HL-60/S4 (cell line): ENCODE data around the gene ODF2.
"Not testable (repeated sequence)": the region's sequence is repeated elsewhere in the genome, so short reads cannot be mapped to it uniquely, and the experiment has no call there.

Experiments
- in situ Hi-C: fragments of 300-500 bp; cut with MboI; formaldehyde crosslinking; loops from 2 replicates; pipeline ENCODE4 v1.14.3; 2022; ENCODE audit warnings: low sequenced_read_pairs

Gene ODF2

DNA sequence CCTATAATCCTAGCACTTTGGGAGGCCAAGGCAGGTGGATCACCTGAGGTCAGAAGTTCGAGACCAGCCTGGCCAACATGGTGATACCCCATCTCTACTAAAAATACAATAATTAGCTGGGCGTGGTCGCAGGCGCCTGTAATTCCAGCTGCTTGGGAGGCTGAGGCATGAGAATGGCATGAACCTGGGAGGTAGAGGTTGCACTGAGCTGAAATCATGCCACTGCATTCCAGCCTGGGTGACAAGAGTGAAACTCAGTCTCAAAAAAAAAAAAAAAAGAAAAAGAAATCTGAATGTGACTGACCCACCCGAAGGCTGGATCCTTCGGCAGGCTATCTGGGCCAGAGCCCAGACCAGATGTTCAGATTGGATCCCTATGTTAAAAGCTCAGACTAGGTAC is 32.5 kb upstream of the ODF2 start:
- in situ Hi-C loops: not testable (repeated sequence)

DNA sequence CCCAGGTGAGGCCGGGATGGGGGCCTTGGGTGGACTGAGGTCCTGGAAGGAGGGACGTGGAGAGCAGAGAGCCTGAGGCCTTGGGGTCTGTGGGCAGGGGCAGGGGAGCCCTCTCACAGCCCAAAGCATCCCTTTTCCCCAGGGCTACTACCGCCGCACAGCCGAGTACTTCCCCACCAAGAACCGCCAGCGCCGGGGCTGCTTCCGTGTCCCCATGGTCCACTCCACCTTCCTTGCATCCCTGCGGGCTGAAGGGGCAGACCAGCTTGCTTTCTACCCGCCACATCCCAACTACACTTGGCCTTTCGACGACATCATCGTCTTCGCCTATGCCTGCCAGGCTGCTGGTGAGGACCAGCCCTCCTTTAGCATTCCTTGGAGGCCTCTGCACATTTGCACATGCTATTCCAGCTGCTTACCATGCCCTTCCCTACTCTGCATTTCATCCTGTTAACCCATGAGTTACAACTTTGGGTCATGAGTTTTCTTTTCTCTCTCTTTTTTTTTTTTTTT is 31.5 kb upstream of the ODF2 start:
- in situ Hi-C loops: no loop called here

DNA sequence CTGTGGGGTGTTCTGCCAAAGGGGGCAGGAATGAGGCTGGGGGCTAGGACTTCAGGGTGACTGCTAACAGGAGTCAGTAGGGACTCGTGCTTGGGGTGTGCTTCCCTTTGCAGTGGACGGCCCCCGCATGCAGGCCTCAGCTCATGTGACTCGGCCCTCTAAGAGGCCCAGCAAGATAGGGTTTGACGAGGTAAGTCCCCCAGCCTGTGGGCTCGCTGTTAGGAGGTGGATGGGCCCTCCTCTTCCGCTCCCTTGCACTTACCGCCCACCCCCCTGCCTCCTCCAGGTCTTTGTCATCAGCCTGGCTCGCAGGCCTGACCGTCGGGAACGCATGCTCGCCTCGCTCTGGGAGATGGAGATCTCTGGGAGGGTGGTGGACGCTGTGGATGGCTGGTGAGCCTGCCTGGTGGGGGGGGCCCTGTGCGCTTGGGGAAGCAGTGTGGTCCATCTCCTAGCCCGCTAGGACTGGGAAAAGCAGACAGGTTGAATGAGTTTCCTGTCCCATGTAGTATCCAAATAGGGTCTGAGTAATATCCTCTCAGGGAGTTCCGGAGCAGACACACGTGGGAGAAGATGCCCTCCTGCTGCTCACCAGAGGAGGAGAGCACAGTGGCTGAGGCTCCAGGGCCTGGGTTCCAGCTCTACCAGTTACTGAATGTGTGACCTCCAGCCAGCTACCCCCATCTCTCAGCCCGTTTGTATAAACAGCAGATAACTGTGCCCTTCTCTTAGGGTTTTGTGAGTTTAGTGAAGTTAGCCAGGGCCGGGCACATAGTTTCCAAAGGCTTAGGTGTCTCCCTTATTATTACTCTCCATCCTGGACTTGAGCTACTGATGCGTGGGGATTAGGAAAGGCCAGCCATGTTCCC is 26.9 kb upstream of the ODF2 start:
- in situ Hi-C loops: no loop called here

DNA sequence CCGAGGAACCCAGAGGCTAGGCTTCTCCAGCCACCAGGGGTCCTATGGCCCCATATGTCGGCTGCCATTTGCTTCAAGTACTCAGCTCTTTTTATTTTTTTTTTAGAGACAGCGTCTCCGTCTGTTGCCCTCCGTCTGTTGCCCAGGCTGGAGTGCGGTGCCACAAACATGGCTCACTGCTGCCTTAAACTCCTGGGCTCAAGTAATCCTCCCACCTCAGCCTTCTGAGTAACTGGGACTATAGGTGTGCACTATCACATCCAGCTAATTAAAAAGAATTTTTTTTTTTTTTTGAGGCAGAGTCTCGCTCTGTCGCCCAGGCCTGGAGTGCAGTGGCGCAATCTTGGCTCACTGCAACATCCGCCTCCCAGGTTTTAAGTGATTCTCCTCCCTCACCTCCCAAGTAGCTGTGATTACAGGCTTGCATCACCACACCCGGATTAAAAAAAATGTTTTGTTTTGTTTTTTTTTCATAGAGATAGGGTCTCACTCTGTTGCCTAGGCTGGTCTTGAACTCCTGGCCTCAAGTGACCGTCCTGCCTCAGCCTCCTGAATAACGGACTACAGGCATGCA is 26.2 kb upstream of the ODF2 start:
- in situ Hi-C loops: no loop called here

DNA sequence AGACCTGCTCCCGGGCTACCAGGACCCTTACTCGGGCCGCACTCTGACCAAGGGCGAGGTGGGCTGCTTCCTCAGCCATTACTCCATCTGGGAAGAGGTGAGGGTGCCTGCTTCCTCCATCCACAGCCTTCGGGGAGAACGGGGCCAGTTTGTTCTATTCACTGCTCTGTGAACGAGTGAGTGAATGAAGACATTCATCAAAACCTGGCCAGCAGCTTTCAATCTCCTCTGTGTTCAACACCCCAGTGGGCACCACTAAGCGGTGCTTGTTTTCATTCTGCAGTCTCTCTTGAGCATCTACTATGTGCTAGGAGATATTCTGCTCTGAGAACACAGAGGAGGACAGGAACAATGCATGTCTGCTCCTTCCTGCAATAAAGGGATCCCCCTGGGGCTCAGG is 24.6 kb upstream of the ODF2 start:
- in situ Hi-C loops: no loop called here

DNA sequence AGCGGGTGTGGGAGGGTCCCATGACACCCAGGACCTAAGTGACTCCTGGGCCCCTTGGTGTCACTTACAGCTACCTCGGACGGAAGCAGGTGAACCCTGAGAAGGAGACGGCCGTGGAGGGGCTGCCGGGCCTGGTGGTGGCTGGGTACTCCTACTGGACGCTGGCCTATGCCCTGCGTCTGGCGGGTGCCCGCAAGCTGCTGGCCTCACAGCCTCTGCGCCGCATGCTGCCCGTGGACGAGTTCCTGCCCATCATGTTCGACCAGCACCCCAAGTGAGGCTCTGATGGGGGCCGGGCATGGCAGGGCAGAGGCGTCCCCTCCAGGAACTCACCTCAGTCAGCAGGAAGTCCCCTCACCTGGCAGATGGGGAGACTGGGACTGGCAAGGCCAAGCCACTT is 21.5 kb upstream of the ODF2 start:
- in situ Hi-C loops: no loop called here

DNA sequence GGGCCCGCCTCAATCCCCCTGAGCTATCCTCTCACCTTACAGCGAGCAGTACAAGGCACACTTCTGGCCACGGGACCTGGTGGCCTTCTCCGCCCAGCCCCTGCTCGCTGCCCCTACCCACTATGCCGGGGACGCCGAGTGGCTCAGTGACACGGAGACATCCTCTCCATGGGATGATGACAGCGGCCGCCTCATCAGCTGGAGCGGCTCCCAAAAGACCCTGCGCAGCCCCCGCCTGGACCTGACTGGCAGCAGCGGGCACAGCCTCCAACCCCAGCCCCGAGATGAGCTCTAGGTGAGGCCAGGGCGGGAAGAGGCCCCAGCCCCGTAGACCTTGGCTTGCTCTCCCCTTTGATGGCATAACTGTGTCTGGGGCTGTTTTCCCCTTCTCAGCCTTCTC is 20.2 kb upstream of the ODF2 start:
- in situ Hi-C loops: no loop called here

DNA sequence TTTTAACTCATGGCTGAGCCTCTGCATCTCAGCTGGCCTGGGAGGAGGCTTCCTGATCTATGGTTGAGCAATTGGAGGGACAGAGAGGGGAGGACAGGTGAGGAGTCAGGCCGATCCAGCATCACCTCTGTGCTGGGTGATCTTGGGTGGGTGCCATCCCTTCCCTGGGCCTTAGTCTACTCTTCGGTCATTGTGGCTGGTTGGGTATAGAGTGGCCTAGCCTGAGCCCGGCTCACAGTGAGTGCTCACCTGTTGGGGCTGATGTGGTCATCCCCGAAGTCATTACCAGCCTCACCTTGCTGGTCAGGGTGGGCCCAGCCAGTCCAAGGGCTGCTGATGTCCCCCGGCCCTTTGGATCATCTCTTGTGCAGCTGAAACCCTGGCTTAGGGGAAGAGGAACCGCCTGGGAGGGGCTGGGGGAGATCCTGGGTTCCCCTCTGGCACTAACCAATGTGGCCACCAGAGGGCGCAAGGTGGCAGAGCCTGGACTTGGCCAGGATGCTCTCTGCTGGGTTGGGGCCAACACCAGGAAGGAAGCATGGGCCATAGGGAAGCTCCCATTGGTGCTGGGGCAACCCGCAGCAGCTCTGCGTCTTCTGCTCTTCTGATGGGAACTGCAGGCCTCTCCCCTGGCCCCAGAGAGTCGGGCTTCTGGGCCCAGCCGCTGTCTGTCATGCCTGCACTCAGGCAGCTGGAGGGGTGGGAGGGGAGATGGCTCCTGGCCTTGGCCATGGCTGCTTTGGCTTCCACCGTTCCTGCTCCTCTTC is 17.3 kb upstream of the ODF2 start:
- in situ Hi-C loops: no loop called here

DNA sequence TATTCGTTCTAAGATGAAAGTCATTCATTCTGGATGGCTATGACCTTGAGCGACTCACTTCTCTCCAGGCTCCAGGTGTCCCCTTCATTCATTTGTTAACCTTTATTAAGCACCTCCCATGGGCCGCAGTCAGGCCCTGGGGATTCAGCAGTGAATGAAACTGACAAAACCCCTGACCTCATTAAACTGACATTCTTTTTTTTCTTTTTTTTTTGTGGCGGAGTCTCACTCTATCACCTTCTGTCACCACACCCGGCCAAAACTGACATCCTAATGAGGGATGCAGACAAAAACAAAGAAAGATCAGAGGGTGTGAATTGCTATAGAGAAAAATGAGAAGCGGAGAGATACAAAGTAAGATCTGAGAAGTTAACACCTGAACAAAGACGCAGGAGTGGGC is 16.5 kb upstream of the ODF2 start:
- in situ Hi-C loops: no loop called here

DNA sequence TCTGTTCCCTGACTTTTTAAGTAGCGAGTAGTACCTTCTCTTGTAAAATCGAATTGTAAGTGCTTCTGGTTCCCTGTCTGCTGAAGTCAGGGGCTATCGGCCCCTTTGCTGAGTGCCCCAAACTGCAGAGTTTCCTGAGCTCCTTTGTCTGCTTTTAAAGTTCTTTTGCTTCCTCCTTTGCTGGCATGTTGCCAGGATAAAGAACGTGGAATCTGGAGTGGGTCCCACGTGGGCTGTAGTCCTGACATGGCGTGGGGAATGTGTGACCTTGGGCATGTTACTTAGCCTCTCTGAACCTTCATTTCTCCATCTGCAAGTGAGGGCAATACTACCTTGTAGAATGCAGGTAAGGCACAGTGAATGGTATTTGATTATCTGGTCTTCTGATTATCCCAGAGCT is 13.7 kb upstream of the ODF2 start:
- in situ Hi-C loops: loop anchor here (10.0 kb wide), 1 partner anchor 57 kb away; no protein-coding TSS in a partner anchor

DNA sequence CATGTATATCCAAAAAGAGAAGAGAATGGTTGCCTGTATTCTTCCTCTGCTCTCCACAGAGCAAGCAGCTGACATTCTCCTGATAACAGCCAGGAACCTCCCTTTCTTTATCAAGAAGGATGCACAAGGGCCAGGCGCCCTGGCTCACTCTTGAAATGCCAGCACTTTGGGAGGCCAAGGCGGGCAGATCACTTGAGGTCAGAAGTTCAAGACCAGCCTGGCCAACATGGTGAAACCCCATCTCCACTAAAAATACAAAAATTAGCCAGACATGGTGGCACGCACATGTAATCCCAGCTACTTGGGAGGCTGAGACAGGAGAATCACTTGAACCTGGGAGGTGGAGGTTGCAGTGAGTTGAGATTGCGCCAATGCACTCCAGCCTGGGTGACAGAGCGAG is 9.3 kb upstream of the ODF2 start:
- in situ Hi-C loops: loop anchor here (10.0 kb wide), 1 partner anchor 62 kb away; no protein-coding TSS in a partner anchor

DNA sequence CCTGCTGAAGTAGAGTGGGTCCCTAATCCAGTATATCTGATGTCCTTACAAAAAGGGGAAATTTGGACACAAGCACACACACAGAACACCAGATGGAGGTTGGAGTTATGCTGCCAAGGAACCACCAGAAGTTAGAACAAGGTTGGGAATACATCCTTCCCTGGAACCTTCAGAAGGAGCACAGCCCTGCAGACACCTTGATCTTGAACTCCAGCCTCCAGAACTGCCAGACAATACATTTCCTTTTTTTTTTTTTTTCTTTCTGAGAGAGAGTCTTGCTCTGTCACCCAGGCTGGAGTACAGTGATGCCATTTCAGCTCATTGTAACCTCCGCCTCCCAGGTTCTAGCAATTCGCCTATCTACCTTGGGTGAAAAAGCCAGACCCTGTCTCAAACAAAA is 7.1 kb upstream of the ODF2 start:
- in situ Hi-C loops: loop anchor here (10.0 kb wide), 1 partner anchor 64 kb away; no protein-coding TSS in a partner anchor

DNA sequence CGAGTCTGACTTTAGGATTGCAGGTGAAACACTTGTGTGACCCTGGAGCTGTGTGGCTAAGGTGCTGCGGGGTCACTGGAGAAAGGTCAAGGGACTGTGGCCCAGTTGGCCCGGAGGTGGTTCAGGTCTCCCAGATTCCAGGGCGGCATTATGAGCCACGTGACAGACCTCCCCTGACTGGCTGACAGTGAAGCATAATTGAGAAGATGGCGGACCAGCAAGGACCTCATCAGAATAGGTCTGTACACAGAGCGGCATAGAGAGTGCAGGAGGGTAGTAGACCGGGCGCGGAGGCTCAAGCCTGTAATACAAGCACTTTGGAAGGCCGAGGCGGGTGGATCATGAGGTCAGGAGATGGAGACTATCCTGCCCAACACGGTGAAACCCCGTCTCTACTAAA is 815 bp upstream of the ODF2 start:
- in situ Hi-C loops: no loop called here

DNA sequence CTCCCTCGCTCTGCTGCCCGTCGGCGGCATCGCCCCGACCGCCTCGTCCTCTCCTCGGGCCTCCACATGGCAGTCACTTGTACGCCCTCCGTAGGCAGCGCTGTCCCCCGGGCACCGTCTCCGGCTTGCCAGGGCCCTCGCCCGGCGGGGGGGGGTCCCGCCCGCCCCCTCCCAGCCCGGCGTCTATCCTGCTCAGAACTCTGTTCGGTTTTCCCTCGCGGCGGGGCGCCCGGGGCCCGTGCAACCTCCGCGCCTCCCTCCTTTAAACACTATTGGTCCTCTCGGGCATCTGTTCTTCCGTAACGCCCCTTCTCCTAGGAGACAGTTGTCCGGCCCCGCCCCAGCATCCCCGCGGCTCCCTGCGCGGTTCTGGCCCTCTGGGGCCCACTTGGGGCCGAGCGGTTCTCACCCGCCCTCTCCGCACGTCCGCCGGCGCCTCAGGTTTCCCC is 831 bp downstream of the ODF2 start:
- in situ Hi-C loops: no loop called here

DNA sequence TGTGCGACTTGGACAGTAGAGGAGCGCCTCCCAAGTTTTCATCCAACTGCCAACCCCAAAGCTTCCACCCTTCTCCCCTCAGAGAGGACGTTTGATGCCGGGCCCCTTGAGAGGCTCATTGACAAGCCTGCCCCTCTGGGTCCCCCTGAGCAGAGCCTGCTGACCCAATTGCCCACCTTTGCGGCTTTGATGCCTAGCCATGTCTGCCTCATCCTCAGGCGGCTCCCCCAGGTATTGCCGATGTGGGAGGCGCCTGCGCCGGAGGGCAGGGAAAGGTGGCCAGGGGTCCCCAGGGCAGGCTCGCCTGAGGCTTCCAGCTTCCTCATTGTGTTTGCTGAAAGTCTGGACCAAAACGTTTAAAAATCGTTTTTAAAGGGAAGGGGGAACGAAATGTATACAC is 1.4 kb downstream of the ODF2 start:
- in situ Hi-C loops: no loop called here

DNA sequence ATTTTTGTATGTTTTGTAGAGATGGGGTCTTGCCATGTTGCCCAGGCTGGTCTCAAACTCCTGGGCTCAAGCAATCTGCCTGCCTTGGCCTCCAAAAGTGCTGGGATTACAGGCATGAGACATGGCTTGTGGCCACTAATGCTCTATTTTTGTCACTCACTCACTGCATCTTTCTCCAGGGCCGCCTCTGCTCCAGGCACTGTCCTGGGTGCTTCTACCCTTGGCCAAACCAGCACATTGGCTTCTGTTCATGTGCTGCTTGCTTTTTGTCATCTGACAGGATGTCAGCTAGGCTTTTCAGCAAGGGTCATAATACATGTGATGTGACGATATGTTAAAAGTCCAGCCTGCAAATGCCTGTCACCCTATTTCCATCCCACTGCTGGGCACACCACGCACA is 3.2 kb downstream of the ODF2 start:
- in situ Hi-C loops: no loop called here

DNA sequence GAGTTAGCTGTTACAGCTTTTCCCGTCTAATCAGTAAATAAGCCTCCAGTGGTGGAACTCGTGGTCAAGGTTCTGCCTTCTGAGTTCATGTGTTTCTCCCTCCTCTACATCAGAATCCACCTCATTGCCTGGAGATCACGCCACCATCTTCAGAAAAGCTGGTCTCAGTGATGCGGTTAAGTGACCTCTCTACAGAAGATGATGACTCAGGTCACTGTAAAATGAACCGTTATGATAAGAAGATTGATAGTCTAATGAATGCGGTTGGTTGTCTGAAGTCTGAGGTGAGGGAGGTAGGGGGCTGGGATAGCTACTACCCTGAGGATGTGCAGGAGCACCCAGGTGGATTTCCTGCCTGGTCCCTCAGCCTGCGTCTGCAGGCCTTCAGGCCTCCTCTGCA is 13.3 kb downstream of the ODF2 start:
- in situ Hi-C loops: no loop called here

DNA sequence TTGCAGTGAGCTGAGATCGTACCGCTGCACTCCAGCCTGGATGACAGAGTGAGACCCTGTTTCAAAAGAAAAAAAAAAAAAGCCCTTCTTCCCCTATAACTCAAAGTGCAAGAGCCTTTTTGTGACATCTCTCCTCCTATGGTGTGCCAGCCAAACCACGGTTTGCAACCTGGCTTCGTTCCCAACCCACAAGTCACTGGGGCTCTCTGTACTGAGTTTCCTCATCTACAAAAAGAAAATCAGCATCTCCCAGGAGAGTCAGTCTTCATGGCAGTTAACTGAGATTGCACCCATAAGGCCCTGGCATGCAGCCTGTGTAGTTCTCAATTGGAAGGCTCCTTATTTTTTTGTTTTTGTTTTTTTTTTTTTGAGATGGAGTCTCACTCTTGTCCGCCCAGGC is 14.8 kb downstream of the ODF2 start:
- in situ Hi-C loops: no loop called here

DNA sequence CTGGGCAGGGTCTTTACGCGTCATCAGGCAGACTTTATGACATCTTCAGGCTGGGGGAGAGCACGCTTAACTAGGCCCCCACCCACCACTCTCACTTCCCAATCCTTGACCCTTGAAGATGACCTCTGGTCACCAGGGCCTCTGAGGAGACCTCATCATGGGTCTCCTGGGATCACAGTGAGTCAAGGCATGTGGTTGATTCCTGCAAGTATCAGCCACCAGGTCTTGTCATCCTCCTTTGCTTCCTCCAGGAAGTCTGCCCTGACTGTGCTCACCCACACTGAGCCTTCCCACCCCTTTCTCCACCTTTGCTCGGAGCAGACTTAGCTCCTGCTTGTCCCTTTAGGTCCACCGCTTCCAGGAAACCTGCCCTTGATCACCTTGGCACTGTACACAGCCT is 17.3 kb downstream of the ODF2 start:
- in situ Hi-C loops: no loop called here

DNA sequence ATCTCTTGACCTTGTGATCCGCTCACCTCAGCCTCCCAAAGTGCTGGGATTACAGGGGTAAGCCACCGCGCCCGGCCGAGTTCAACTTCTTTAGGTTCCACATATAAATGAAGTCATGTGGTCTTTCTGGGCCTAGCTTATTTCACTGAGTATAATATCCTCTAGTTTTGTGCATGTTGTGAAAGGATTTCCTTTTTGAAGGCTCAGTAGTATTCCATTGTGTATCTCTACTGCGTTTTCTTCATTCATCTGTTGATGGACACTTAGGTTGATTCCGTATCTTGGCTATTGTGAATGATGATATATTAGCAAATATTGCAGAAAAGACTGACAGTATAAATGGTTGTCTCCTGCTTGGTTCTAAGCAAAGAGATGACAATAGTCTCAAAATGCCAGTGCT is 20.1 kb downstream of the ODF2 start:
- in situ Hi-C loops: no loop called here

DNA sequence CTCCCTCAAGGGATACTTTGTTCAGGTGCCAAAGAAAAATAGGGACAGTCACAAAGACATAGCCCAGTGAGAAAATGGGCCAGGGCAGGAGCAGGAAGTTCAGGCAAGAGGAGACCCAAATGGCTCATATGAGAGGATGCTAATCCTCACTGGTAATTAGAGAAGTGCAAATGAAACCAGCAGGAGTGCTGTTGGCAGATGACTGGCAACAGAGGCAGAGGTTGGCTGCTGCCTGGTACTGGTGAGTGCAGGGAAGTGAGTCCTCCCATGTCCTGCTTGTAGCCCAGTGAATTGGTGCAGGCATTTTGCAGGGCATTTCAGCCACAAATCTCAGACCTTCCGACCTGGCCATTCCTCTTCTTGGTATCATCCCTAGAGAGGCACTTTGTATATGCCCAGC is 23.5 kb downstream of the ODF2 start:
- in situ Hi-C loops: no loop called here

DNA sequence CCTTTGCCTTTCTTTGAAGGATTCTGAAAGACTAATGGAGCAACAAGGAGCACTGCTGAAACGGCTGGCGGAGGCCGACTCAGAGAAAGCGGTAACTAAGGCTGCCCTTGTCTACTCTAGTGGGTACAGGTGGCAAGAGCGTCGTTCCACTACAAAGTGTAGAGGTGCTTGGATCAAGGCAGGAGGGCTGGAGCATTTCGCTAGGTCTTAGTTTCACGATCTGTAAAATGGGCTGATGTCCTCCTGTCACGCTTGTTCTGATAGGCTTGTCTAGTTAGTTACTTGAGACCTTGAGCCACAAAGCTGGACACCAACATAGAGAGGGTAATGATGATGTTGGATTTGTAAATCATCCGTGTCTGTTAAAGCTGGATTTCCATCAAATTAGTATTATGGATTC is 25.8 kb downstream of the ODF2 start:
- in situ Hi-C loops: no loop called here
